ENCODE results near the gene TMEM169.

TMEM169 gene

DNA sequence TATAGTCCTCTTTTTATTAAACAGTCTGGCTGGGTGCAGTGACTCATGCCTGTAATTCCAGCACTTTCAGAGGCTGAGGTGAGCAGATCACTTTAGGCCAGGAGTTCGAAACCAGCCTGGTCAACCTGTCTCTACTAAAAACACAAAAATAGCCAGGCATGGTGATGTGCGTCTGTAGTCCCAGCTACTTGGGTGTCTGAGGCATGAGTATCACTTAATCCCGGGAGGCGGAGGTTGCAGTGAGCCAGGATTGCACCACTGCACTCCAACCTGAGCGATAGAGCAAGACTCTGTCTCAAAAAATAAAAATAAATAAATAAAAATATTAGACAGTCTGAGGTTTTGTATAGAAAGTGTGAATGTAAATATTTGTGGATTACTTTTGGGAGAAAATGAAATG, 45.2 kb downstream of the TMEM169 start (continued):
- no peak for TF ChIP-seq ZBTB26 (tag by site-specific recombination; optimal IDR thresholded peaks at IDR 0.05)
- TF ChIP-seq REPIN1 (tag by site-specific recombination; IDR thresholded peaks at IDR 0.05; ENCODE audit: low read depth) = no peak
- no peak for TF ChIP-seq ZNF623 (tag by site-specific recombination; IDR thresholded peaks at IDR 0.05)

- ChIA-PET CTCF (interaction anchor here (0.6 to 1.2 kb wide), 6 partner anchors 10 to 536 kb away, joined by 3 to 6 read pairs (median 3); no protein-coding TSS in a partner anchor), POLR2A (no interaction called here)
- Histone ChIP-seq H3K4me3 (ENCODE audit: low read depth, low read length) (no peak overlapping the region), H3K27ac (ENCODE audit: extremely low read depth, low read depth, low read length) (no peak overlapping the region), H3K4me1 (ENCODE audit: control insufficient read depth, insufficient read depth, low read length) (no peaks in the 10 kb centered on the region), H3K36me3 (ENCODE audit: control insufficient read depth in 2 of 2, insufficient read depth in 1 of 2, low read length in 2 of 2) (peaks cover 95 to 99% of the 10 kb centered on the region in 2 experiments), H3K9me3 (ENCODE audit: control insufficient read depth, insufficient read depth, low read depth, low read length) (no peaks in the 10 kb centered on the region)
- TF ChIP-seq ZNF426 (tag by site-specific recombination; IDR thresholded peaks at IDR 0.05) (no peak), ZBTB48 (tag by site-specific recombination; IDR thresholded peaks at IDR 0.05) (no peak), ZNF664 (tag by site-specific recombination; IDR thresholded peaks at IDR 0.05) (no peak), ZNF341 (tag by site-specific recombination; IDR thresholded peaks at IDR 0.05; ENCODE audit: low read depth) (no peak), ZNF10 (tag by site-specific recombination; IDR thresholded peaks at IDR 0.05) (no peak), CTCF (tag by site-specific recombination; IDR thresholded peaks at IDR 0.05) (no peak), ZNF221 (tag by site-specific recombination; IDR thresholded peaks at IDR 0.05; ENCODE audit: borderline replicate concordance) (no peak), ZNF324 (tag by site-specific recombination; IDR thresholded peaks at IDR 0.05) (no peak), ATF2 (tag by site-specific recombination; IDR thresholded peaks at IDR 0.05; ENCODE audit: low read depth) (no peak), TCF7L2 (IDR thresholded peaks at IDR 0.05; ENCODE audit: borderline replicate concordance, low read depth, low read length) (no peak), ZFP69B (tag by site-specific recombination; IDR thresholded peaks at IDR 0.05) (no peak), ZFP37 (tag by site-specific recombination; IDR thresholded peaks at IDR 0.05) (no peak), ZNF133 (tag by site-specific recombination; IDR thresholded peaks at IDR 0.05) (no peak)
Observed at GRCh38 chr2:216130346-216130971, 48.7 kb downstream of the TMEM169 start.

- CTCF ChIA-PET = interaction anchor here (0.6 to 1.2 kb wide), 4 partner anchors 9 to 382 kb away, joined by 3 to 4 read pairs (median 4); no protein-coding TSS in a partner anchor
- no peak for TF ChIP-seq HOXA7 (CRISPR knock-in tag; IDR thresholded peaks at IDR 0.05; ENCODE audit: borderline replicate concordance)
- no peak for TF ChIP-seq ZNF629 (tag by site-specific recombination; IDR thresholded peaks at IDR 0.05)
- TF ChIP-seq SETDB1 (IDR thresholded peaks at IDR 0.05; ENCODE audit: insufficient read length, low read length) = no peak
- Histone ChIP-seq H3K4me3 (ENCODE audit: low read depth, low read length) (no peak overlapping the region), H3K4me1 (ENCODE audit: control insufficient read depth, insufficient read depth, low read length) (no peaks in the 10 kb centered on the region), H3K27ac (ENCODE audit: extremely low read depth, low read depth, low read length) (no peak overlapping the region), H3K36me3 (ENCODE audit: control insufficient read depth in 2 of 2, insufficient read depth in 1 of 2, low read length in 2 of 2) (peaks cover 92 to 98% of the 10 kb centered on the region in 2 experiments), H3K9me3 (ENCODE audit: control insufficient read depth, insufficient read depth, low read depth, low read length) (no peaks in the 10 kb centered on the region)
- POLR2A ChIA-PET = no interaction called here
Observed at GRCh38 chr2:216131175-216131926, 49.6 kb downstream of the TMEM169 start.

Measured in HEK293 (cell line).